Measurements from ENCODE around the gene L3MBTL2. TPM values are rescaled to one million over a fixed set of nuclear protein-coding genes. Genes with fewer than 3 reads are reported as not detected.

Gene L3MBTL2
- total and polyA plus RNA-seq, 2 of the 13 experiments (the other 11 are each of a cell fraction or from before 2014, with no cell fraction given), result 13.8 to 33.7 TPM

GRCh38 chr22:41204992-41205900 lies at the start of gene L3MBTL2 (continued):
- TF ChIP-seq MEF2D (CRISPR knock-in tag; IDR thresholded peaks at IDR 0.05) (0 out of 2 replicates have a peak, but pooled peaks have one; percentile 60), SMARCE1 (IDR thresholded peaks at IDR 0.05; ENCODE audit: borderline replicate concordance) (no peak), ZNF709 (CRISPR knock-in tag; IDR thresholded peaks at IDR 0.05) (0 out of 2 replicates have a peak, but pooled peaks have one; percentile 28), ZHX2 (IDR thresholded peaks at IDR 0.05; ENCODE audit: low read depth) (peak; percentile 77; the same call in 1 of the 2 replicates), ZHX2 (CRISPR knock-in tag; IDR thresholded peaks at IDR 0.05; ENCODE audit: borderline replicate concordance) (no peak), XBP1 (CRISPR knock-in tag; IDR thresholded peaks at IDR 0.05) (no peak), DR1 (CRISPR knock-in tag; IDR thresholded peaks at IDR 0.05) (peak; percentile 17; the same call in 1 of the 2 replicates), SKI (IDR thresholded peaks at IDR 0.05; ENCODE audit: partially characterized antibody) (no peak), RELA (CRISPR knock-in tag; IDR thresholded peaks at IDR 0.05) (no peak), MXD4 (CRISPR knock-in tag; IDR thresholded peaks at IDR 0.05) (peak; percentile 91; the same call in 1 of the 2 replicates), ZBTB20 (CRISPR knock-in tag; IDR thresholded peaks at IDR 0.05; ENCODE audit: borderline replicate concordance, low read depth) (no peak), ZNF549 (CRISPR knock-in tag; IDR thresholded peaks at IDR 0.05) (no peak)
- TF ChIP-seq, protein P1, sequence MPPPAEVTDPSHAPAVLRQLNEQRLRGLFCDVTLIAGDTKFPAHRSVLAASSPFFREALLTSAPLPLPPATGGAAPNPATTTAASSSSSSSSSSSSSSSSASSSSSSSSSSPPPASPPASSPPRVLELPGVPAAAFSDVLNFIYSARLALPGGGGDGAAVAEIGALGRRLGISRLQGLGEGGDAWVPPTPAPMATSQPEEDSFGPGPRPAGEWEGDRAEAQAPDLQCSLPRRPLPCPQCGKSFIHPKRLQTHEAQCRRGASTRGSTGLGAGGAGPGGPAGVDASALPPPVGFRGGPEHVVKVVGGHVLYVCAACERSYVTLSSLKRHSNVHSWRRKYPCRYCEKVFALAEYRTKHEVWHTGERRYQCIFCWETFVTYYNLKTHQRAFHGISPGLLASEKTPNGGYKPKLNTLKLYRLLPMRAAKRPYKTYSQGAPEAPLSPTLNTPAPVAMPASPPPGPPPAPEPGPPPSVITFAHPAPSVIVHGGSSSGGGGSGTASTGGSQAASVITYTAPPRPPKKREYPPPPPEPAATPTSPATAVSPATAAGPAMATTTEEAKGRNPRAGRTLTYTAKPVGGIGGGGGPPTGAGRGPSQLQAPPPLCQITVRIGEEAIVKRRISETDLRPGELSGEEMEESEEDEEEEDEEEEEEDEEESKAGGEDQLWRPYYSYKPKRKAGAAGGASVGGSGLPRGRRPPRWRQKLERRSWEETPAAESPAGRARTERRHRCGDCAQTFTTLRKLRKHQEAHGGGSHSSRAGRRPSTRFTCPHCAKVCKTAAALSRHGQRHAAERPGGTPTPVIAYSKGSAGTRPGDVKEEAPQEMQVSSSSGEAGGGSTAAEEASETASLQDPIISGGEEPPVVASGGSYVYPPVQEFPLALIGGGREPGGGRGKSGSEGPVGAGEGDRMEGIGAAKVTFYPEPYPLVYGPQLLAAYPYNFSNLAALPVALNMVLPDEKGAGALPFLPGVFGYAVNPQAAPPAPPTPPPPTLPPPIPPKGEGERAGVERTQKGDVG (CRISPR knock-in tag; IDR thresholded peaks at IDR 0.05; ENCODE audit: borderline replicate concordance), result peak; percentile 70; the same call in 1 of the 2 replicates
- TF ChIP-seq, protein P2, sequence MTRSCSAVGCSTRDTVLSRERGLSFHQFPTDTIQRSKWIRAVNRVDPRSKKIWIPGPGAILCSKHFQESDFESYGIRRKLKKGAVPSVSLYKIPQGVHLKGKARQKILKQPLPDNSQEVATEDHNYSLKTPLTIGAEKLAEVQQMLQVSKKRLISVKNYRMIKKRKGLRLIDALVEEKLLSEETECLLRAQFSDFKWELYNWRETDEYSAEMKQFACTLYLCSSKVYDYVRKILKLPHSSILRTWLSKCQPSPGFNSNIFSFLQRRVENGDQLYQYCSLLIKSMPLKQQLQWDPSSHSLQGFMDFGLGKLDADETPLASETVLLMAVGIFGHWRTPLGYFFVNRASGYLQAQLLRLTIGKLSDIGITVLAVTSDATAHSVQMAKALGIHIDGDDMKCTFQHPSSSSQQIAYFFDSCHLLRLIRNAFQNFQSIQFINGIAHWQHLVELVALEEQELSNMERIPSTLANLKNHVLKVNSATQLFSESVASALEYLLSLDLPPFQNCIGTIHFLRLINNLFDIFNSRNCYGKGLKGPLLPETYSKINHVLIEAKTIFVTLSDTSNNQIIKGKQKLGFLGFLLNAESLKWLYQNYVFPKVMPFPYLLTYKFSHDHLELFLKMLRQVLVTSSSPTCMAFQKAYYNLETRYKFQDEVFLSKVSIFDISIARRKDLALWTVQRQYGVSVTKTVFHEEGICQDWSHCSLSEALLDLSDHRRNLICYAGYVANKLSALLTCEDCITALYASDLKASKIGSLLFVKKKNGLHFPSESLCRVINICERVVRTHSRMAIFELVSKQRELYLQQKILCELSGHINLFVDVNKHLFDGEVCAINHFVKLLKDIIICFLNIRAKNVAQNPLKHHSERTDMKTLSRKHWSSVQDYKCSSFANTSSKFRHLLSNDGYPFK (CRISPR knock-in tag; IDR thresholded peaks at IDR 0.05; ENCODE audit: borderline replicate concordance), result peak; percentile 81; the same call in 1 of the 2 replicates
